GM18505 (cell line): ENCODE results near the gene SRSF4.
"Not testable (repeated sequence)": the region's sequence is repeated elsewhere in the genome, so short reads cannot be mapped to it uniquely, and the experiment has no call there.

ENCODE experiments used
- ATAC-seq: cut with Tn5 transposase; IDR thresholded peaks from one replicate; pipeline ENCODE4 v1.9.1; 2021; ENCODE audit not compliant: unreplicated experiment
- POLR2A ChIP-seq: IDR thresholded peaks from 4 replicates; pipeline ENCODE4 v1.6.1; 2011; ENCODE audit warnings: borderline replicate concordance; ENCODE audit not compliant: insufficient read depth, insufficient read length; ENCODE audit errors: extremely low read depth

SRSF4 gene

DNA sequence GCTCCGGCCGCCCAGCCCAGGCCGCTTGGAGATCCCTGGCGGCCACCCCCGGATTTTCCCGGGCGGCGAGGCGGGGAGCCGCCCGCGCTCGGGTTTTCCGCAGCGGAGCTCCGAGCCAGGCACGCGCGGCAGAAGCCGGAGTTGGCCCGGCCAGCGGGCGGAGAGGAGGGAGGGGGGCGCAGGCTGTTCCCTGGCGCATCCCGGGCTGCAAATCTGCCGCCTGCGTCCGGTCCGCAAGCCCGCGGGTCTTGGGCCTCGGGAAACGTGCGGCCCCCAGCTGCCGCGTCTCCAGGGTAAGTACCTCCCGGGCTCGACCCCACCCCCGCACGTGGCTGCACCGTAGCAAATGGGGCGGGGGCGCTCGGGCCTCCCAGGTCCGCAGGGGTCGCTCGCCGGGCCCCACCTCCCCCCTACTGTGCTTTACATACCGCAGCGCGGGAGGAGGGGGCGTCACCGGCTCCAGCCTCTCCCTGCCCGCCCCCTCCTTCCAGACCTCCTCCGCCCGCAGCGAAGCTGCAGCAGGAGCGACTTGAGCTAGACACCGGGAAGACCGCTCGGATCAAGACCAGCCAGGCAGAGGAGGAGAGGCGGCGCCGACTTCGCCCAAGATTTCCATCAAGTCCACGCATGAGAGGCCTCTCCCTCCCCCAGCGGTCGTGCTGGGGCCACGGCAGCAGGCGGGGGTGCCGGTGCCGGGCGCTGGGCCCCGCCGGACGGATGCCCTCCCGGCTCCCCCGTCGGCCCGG lies 59.6 kb downstream of the SRSF4 start:
- no peak for ATAC-seq
- no peak for TF ChIP-seq POLR2A

DNA sequence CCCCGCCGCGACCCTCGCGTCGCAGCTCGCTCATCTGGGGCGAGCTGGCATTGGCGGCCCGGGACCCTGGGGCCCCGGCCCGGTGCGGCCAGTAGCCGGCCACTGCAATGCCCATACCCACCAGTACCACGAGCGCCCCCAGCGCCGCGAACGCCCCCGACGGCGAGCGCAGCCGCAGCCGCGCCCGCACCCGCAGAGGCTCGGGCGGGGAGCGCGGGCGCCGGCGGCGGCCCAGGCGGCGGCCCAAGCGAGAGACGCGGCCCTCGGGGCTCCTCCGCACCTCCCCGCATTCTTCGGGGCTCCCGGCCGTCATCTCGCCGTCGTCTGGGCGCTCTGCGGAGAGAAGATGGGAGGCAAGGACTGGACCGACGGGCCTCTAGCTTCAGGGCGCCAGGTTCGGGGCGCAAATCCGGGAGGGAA lies 60.2 kb downstream of the SRSF4 start:
- no peak for TF ChIP-seq POLR2A
- no peak for ATAC-seq

DNA sequence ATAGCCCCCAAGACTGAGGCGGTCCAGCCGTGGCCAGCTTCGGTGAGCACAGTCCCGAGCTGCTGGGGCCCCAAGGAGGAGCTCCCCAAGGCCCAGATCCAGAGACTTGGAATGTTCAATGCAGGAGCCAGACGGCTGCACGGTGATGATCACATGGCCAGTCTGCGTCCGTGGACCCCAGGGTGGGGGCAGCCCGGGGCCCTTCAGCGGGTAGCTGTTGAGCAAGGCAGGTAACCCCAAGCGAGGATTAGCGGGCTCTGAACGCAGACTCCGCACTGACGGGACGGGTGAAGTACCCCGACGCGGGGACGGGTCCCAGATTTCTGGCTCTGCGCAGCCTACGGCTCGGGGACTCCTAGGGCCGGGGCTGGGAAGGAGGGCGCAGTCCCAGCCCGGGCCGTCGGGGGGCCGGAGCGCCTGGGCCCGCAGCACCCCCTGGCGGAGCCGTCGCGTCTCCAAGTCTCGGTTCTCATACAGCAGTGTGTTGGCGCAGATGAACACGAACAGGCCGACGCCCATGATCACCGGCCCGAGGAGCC lies 60.7 kb downstream of the SRSF4 start:
- ATAC-seq = no peak
- TF ChIP-seq POLR2A = no peak

DNA sequence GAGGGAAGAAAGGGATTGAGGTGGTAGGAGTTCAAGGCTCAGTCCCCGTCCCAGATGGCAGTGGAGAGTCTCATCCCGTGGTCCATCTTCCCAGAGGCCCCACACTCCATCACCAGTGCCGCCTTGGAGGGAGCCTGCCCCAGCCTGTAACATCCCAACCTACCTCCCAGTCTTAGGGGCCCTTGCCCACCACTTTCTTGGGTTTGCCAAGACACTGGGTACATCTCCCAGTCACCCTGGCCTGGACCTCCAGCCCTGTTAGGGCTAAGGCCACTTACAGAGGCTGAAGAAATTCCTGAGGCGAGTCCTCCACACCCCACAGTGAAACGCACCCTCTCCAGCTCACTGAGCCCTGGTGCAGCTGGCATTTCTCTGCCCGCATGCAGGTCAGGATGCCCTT lies 61.3 kb downstream of the SRSF4 start:
- no peak for ATAC-seq
- no peak for TF ChIP-seq POLR2A

DNA sequence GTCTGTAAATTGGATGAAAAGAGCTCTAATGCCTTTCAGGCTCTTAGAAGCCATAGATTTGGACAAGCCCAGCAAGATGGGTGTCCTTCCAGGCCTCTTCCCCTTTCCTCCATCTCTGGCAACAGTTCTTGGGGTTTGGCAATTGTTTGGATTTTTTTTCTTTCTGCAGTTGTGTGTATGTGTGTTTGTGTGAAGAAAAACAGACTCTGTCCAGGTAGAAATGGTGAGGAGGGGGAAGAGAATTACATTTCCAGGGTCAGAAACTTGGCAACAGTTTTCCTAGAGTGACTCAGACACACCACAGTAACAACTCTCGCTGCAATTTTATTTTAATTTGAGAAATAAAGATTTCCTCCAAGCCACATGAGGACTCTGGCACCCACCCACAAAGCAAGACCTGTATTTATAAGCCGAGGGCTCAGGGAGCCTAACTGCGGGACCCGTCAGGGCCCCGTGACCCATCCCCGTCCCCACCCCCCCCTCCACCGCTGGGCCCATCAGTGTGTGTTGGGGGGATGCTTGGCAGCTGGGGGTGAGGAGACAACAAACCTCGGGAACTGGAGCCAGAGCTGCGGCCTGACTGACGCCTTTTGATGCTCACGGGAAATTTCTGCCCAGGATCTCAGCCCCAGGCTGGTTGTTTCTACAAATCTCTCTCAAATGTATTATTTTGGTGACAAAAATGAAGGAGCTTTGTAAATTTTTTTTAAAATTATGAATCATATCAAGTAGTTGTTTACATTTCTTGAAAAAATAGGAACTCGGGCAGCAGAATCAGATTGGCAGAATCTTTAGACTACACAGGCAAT lies 62.4 kb downstream of the SRSF4 start:
- ATAC-seq = no peak
- no peak for TF ChIP-seq POLR2A

DNA sequence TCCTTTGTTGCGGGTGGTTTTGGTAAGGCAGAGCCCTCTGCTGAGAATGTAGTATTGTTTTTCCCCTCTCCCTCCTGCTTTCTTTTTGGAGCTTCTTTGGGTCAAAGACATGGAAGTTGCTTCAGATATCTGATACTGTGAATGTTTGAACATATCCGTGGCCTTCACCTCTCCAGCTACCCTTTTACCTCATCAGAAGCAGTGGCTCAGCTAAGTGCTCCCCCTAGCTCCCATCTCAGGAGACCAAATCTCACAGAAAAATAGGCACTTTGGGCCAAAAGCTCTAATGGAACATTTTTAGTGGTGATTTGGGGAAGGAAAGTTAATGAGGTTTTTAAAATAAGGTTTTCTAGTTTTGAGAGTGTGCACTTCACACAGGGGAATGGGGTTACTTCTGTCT lies 64.3 kb downstream of the SRSF4 start:
- no peak for ATAC-seq
- TF ChIP-seq POLR2A = no peak

DNA sequence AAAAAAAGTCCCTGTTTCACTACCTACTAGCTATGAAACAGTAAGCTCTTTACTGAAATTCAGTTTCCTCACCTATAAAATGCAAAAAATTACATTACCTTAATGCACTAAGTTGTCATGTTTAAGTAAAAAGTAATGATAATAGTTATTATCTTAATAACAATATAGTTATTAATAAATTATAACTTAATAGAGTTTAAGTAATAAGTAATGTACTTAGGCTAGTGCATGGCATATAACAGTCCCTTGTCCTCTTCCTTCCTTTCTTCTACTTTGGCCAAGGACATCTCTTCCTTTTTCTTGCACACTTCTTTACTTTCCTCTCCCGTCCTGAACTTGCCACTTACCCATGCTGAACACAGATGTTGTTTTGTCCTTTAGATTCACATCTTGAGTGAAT lies 67.0 kb downstream of the SRSF4 start:
- no peak for TF ChIP-seq POLR2A
- no peak for ATAC-seq

DNA sequence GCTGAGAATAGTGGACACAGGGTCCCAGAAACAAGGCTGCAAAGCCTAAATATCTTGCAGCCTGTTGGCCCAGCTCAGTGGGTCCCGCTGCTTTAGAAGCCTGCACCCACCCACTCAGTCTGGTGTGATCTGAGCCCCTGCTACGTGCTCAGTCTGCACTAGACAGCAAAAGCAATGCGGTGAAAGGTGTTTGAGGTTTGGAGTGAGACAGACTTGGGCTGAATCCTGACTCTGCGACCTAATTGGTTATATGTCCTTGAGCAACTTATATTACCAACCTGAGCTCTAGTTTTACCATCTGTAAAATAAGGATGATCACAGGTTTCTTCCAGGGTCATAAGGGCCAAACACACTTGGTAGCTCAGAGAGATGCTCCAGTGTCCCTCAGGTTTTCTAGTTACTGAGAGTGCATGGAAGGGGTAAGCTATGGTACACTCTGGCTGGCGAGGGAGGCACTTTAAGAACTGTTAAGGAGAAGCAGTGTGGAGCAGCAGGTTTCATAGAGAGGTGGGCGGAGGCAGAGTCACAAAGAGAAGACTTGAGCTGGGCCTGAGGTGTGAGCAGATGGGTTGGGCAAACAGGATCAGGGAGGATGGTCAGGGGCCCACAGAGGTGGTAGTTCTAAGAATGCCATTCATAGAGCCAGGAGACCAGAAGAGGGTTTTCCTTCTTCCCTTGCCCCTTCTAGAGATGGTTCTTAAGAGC lies 68.1 kb downstream of the SRSF4 start:
- no peak for ATAC-seq
- TF ChIP-seq POLR2A = no peak

DNA sequence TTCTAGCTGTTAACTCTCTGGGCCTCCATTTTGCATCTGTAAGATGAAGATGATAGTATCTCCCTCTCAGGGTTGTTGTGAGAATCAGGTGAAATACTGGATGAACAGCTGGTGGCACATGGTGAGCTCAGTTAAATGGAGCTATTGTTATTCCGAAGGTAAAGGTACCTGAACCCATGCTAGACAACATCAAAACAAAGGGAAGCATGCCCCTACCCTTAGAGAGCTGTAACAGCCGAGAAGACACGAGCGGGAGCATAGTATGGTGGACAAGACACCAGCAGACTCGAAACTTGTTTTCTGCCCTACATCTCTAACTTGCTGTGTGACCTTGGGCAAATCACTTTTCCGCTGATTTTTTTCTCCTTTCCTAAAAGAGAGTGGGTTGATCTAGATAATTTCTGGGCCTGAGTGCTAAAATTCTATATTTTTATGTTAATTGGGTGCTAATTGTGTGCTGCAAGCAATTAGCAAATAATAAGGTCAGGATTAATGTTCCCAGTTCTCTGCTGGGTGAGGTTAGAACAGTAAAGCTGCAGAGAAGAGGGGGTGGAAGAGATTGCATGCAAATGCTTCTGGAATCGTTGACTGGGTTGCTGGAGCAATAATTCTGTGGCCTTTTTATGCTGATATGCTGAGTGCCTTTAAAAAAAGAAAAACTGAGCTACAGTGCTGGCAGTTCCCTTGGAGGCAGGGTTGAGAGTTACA lies 68.8 kb downstream of the SRSF4 start:
- ATAC-seq = no peak

DNA sequence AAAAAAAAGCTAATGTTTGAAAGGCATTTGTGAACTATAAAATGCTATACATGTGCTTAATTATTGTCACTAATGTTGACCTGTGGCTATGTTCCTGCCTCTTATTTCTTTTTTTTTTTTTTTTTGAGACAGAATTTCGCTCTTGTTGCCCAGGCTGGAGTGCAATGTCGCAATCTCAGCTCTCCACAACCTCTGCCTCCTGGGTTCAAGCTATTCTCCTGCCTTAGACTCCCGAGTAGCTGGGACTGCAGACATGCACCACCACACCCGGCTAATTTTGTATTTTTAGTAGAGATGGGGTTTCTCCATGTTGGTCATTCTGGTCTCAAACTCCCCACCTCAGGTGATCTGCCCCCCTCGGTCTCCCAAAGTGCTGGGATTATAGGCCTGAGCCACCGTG lies 73.7 kb downstream of the SRSF4 start:
- not testable (repeated sequence) for ATAC-seq

More for the DNA sequence above, 68.8 kb downstream of the SRSF4 start:
- no peak for TF ChIP-seq POLR2A

DNA sequence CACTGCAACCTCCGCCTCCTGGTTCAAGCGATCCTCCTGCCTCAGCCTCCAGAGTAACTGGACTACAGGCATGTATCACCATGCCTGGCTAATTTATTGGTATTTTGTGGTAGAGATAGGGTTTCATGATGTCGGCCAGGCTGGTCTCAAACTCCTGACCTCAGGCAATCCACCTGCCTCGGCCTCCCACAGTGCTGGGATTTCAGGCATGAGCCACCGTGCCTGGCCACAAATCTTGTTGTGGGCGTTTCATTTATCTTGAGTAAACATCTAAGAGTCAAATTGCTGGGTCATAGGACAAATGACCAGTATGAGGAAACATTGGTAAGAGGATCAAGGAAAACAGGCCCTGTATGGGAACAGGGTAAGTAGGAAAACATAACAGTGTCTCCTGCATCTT lies 75.9 kb downstream of the SRSF4 start:
- ATAC-seq = no peak

DNA sequence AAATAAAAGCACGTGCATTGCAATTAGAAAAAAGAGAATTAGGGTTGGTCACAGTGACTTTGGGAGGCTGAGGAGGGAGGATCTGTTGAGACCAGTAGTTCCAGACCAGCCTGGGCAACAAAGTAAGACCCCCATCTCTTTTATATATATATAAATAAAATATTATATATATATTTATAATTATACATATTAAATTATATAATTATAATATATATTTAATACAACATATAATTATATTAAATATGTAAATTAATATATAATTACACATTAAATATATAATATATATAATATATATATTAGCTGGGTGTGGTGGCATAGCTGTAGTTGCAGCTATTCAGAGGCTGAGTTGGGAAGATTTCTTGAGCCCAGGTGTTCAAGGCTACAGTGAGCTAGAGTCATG lies 81.2 kb downstream of the SRSF4 start:
- no peak for ATAC-seq
- TF ChIP-seq POLR2A = no peak

More for the DNA sequence above, 75.9 kb downstream of the SRSF4 start:
- TF ChIP-seq POLR2A = no peak

DNA sequence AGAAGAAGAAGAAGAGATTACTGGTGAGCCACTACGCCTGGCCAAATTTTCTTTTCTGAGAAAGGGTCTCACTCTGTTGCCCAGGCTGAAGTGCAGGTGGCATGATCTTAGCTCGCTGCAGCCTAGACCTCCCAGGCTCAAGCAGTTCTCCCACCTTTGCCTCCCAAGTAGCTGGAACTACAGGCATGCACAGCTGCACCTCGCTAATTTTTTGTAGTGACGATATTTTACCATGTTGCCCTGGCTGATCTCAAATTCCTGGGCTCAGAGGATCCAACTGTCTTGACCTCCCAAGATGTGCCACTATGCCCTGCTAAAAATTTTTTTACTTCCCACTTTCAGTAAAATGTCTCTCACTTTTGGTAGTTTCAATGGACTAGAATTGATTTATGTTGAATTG lies 82.4 kb downstream of the SRSF4 start:
- no peak for TF ChIP-seq POLR2A
- no peak for ATAC-seq
